SK-MEL-5 (cell line): ENCODE data around the gene CCDC7. TPM values are rescaled to one million over a fixed set of nuclear protein-coding genes. Genes with fewer than 3 reads are reported as not detected.
A peak's percentile ranks its signal among the peaks of the same experiment; 100 is the strongest.
"Not testable (repeated sequence)": the region's sequence is repeated elsewhere in the genome, so short reads cannot be mapped to it uniquely, and the experiment has no call there.

ENCODE experiments used
- DNase-seq: peaks from one replicate; pipeline ENCODE4 v3.0.0-alpha.2; 2016; ENCODE audit warnings: low read depth, low spot score
- in situ Hi-C: cut with HindIII; loops from 2 replicates; pipeline ENCODE4 v1.10.0; 2016; ENCODE audit warnings: low sequenced_read_pairs, high pct_unique_total_duplicates, low pct_unique_long_range_greater_than_20kb
- polyA plus RNA-seq, 2 experiments: library from polyadenylated mRNA; depleted of rRNA; stranded (reverse); fragments of >200 nt; gene quantifications; 2 replicates each; pipeline ENCODE4 v1.2.3, GENCODE V29; 2015
- total RNA-seq: library from RNA; depleted of rRNA; stranded (reverse); fragments of >200 nt; shearing (Covaris generic); gene quantifications from 2 replicates; pipeline ENCODE4 v1.2.3, GENCODE V29; 2014; rRNA removed

Gene CCDC7
- 3.3 and 3.8 TPM in 2 replicates for total RNA-seq
- 0.04 and 0.29 TPM in 2 replicates for polyA plus RNA-seq (2015; cell fraction: cytosol; rRNA removed)
- 3.1 and 4.4 TPM in 2 replicates for polyA plus RNA-seq (2015; cell fraction: nucleus; rRNA removed)

GRCh38 chr10:32445740-32446535 lies at the start of gene CCDC7:
Gene CCDC7 (plus strand): TSS chr10:32446140. CDS start chr10:32451643, 5,503 bp downstream.
- in situ Hi-C loops = no loop called here
- DNase-seq = peak; percentile 70

GRCh38 chr10:32397163-32397562 lies 48.8 kb upstream of the CCDC7 start:
- in situ Hi-C loops, DNase-seq: not testable (repeated sequence)

GRCh38 chr10:32399720-32400119 lies 46.2 kb upstream of the CCDC7 start:
- in situ Hi-C loops, DNase-seq: not testable (repeated sequence)

DNA sequence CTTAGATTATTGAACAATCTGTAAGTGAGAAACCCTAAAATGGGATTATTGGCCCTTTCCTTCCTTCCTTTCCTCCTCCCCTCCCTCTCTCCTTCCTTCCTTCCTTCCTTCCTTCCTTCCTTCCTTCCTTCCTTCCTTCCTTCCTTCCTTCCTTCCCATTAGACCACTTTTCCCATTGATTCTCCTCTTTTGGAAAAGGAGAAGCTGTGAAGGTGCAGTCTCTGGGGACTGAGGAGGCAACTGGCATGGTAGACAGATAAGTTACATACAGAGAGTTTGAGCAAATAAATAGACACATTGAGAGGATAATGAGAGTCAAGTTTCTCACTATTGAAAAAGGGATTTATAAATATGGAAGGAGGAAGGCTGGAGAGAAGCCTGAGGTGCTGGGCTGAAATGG lies 45.0 kb upstream of the CCDC7 start:
- in situ Hi-C loops = no loop called here
- no peak for DNase-seq

- no peak for DNase-seq
- in situ Hi-C loops = no loop called here
Observed at GRCh38 chr10:32402499-32402898, 43.4 kb upstream of the CCDC7 start.

GRCh38 chr10:32403091-32403490 lies 42.8 kb upstream of the CCDC7 start:
- in situ Hi-C loops = no loop called here
- DNase-seq = no peak

GRCh38 chr10:32408690-32409089 lies 37.2 kb upstream of the CCDC7 start:
- no peak for DNase-seq
- in situ Hi-C loops = no loop called here

GRCh38 chr10:32409741-32410140 lies 36.2 kb upstream of the CCDC7 start:
- in situ Hi-C loops = no loop called here
- no peak for DNase-seq

GRCh38 chr10:32410569-32410968 lies 35.4 kb upstream of the CCDC7 start:
- DNase-seq = no peak
- in situ Hi-C loops = no loop called here

GRCh38 chr10:32411797-32412498 lies 34.0 kb upstream of the CCDC7 start:
- in situ Hi-C loops = no loop called here
- no peak for DNase-seq

GRCh38 chr10:32412499-32412853 lies 33.5 kb upstream of the CCDC7 start:
- DNase-seq = no peak
- in situ Hi-C loops = no loop called here

DNA sequence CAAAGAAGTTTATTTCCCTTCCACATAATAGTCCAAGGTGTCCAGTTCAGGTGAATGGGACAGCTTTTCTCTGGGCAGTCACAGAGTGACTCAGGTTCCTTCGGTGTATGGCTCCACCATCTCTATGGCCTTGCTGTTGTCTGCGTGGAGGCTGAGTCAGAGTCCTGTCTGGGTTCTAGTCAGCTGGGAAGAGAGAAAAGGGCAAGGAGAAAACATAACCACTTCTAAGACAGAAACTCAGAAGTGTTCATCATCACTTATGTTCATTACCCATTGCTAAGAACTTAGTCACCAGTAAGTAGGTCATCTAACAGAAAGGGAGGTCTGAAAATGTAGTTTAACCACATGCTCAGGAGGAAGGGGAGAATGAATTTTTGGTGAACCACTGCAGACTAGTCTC lies 32.4 kb upstream of the CCDC7 start:
- in situ Hi-C loops = no loop called here
- DNase-seq = no peak

GRCh38 chr10:32415361-32415760 lies 30.6 kb upstream of the CCDC7 start:
- DNase-seq = no peak
- in situ Hi-C loops = no loop called here

- in situ Hi-C loops = no loop called here
- no peak for DNase-seq
Observed at GRCh38 chr10:32417911-32418547, 27.9 kb upstream of the CCDC7 start.

DNA sequence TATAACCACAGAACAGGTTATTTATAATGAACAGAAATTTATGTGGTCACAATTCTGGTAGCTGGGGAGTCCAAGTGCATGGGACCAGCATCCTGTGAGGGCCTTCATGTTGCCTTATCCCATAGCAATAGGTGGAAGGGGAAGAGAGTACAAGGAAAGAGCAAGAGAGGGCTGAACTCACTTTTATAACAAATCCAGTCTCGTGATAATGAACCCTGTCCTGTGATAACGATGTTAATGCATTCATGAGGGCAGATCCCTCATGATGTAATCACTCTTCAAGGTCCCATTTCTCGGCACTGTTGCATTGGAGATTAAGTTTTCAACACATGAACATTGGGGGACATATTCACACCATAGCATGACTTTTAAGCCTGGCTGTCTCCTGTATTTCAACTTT lies 27.4 kb upstream of the CCDC7 start:
- DNase-seq = no peak
- in situ Hi-C loops = no loop called here

DNA sequence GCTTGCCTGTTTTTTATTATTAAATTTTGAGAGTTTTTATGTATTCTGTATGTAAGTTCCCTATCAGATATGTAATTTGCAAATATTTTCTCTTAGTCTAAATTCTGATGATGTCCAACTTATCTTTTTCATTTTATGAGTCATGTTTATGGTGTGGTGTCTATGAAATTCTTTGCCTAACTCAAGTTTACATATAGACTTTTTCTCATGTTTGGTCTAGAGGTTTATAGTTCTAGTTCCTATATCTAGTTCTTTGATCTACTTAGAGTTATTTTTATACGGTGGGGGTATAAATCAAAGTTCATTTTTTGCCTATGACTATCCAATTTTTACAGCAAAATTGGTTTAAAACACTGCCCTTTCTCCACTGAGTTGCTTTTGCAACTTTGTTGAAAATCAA lies 26.3 kb upstream of the CCDC7 start:
- no peak for DNase-seq
- in situ Hi-C loops = no loop called here

- DNase-seq = no peak
- in situ Hi-C loops = no loop called here
Observed at GRCh38 chr10:32426186-32426585, 19.8 kb upstream of the CCDC7 start.

DNA sequence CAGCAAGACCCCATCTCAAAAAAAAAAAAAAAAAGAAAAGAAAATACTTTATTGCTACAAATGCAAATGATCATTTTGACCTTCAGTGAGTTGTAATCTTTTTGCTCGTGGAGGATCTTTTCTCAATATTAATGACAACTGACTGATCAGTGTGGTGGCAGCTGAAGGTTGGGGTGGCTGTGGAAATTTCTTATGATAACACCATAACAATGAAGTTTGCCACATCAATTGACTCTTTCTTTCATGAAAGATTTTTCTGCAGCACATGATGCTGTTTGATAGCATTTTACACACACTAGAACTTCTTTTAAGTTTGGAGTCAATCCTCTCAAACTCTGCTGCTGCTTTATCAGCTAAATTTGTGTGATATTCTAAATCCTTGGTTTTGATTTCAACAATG lies 12.4 kb upstream of the CCDC7 start:
- in situ Hi-C loops = no loop called here
- DNase-seq = no peak
